Aorta (tissue), 5 donors: ENCODE data around the gene NR1H2. TPM values are rescaled to one million over a fixed set of nuclear protein-coding genes. Genes with fewer than 3 reads are reported as not detected.
A peak's percentile ranks its signal among the peaks of the same experiment; 100 is the strongest.
"Not testable (repeated sequence)": the region's sequence is repeated elsewhere in the genome, so short reads cannot be mapped to it uniquely, and the experiment has no call there.

Experiments used
- ATAC-seq: fragments of 200-7000 bp; cut with Tn5 transposase; one replicate; pipeline ENCODE4 v1.9.1; 2022; ENCODE audit warnings: moderate library complexity; ENCODE audit not compliant: low FRiP score
- DNase-seq, 2 donors: peaks; one replicate each; pipeline ENCODE4 v3.0.0-alpha.2; 2020
- H3K27ac ChIP-seq, 2 donors: one replicate each; pipeline ENCODE4 v1.5.1; 2013; ENCODE audit warnings: low read length in 2 of 2, mild to moderate bottlenecking in 2 of 2, moderate library complexity in 2 of 2, control low read depth in 1 of 2, inconsistent platforms in 1 of 2, low read depth in 1 of 2
- H3K27me3 ChIP-seq, 2 donors: one replicate each; pipeline ENCODE4 v1.6.1; 2013; ENCODE audit warnings: control low read depth in 1 of 2, low read length in 1 of 2, mild to moderate bottlenecking in 1 of 2, moderate library complexity in 1 of 2; ENCODE audit not compliant: insufficient read depth in 2 of 2, control insufficient read depth in 1 of 2
- H3K36me3 ChIP-seq, 2 donors: one replicate each; pipeline ENCODE4 v1.6.1; 2013; ENCODE audit warnings: control low read depth in 1 of 2, low read length in 1 of 2, mild to moderate bottlenecking in 1 of 2; ENCODE audit not compliant: insufficient read depth in 2 of 2, control insufficient read depth in 1 of 2
- H3K4me1 ChIP-seq, 2 donors: one replicate each; pipeline ENCODE4 v1.6.1; 2013; ENCODE audit warnings: low read length in 2 of 2, control low read depth in 1 of 2, mild to moderate bottlenecking in 1 of 2, moderate library complexity in 1 of 2; ENCODE audit not compliant: insufficient read depth in 2 of 2, control insufficient read depth in 1 of 2
- H3K4me3 ChIP-seq, 2 donors: one replicate each; pipeline ENCODE4 v1.5.1; 2013; ENCODE audit warnings: low read length in 2 of 2, control low read depth in 1 of 2, mild to moderate bottlenecking in 1 of 2
- H3K9me3 ChIP-seq: one replicate; pipeline ENCODE4 v1.6.1; 2013; ENCODE audit warnings: mild to moderate bottlenecking, low read length; ENCODE audit not compliant: control insufficient read depth
- WGBS, 2 donors: extraction: QIAGEN DNeasy Blood & Tissue Kit; methylation state at CpG; one replicate each; pipeline ENCODE4 v1.1.7; 2013; 5-methylcytosine and 5-hydroxymethylcytosine counted together
- intact Hi-C, 2 donors: fragments of 100-400 bp; cut with DNase I; formaldehyde crosslinking; loops; one replicate each; pipeline versions ENCODE4 v1.14.2 to v1.15.0; 2022
- polyA plus RNA-seq, 2 donors: library from polyadenylated mRNA; stranded (reverse); fragments of 200-250 nt; gene quantifications; one replicate each; pipeline ENCODE4 v1.2.3, GENCODE V29; 2013
- total RNA-seq, 2 donors: library from RNA; stranded (reverse); fragmentation: NEBNext Ultra II Directional; extraction: Animal tissue kit (Norgen Biotek cat#: 25700); gene quantifications; one replicate each; pipeline ENCODE4 v1.2.1, GENCODE V29; 2021
- donor health status: healthy with polysubstance abuse.
- donor health status: Bipolar disorder and iron deficiency.
- donor health status: DM: no; HTN: no; CAD: no.
- donor health status: DM: no; HTN: no; CAD: no.
- donor health status: DM: yes; HTN: yes; CAD: no.

The NR1H2 gene
- total and polyA plus RNA-seq, 4 donors: 53.5 to 126 (median 86.8) TPM

DNA sequence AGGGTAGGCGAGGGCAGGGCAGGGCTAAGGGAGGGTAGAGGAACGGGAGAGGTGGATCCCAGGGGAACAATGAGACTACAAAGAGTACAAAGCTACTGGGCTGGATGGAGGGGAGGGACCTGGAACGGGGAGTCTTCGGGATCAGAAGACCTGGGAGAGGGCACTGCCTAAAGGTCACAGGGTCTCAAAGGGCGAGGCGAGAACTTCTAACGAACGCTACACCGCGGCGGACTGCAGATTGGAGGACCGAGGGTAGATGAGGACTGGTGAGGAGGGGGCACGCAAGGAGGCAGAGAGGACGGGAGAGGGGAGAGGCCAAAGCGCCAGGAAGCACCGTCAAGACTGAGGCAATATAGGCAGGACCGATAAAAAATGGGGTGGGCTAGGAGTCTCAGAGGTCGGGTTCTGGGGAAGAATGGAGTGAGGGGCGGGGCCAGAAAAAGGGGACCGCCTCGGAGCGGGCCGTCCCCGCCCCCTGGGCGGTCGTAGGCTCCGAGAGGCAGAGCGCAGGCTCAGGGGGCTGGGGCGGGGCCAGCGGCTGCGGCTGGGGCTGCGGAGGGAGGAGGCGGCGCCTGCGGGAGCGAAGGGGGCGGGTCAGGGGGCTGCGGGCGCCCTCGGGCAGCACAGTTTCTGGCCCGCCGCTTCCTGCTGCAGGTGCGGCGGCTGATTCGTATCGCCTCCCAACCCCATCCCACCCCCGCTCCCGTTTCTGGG is 45.7 kb upstream of the NR1H2 start:
- Histone ChIP-seq H3K27me3 (no peaks in the 10 kb centered on the region), H3K4me3 (peak overlapping the region in 1 of 2 donors; percentile 9), H3K27ac (no peak overlapping the region), H3K9me3 (no peaks in the 10 kb centered on the region), H3K4me1 (no peaks in the 10 kb centered on the region), H3K36me3 (no peaks in the 10 kb centered on the region)
- peak; percentile 37 for ATAC-seq
- 1% methylated on average over 32 to 48 of the region's 48 CpGs for WGBS, 2 donors
- peak; percentile 87 to 90 for DNase-seq
- intact Hi-C loops: no loop called here

DNA sequence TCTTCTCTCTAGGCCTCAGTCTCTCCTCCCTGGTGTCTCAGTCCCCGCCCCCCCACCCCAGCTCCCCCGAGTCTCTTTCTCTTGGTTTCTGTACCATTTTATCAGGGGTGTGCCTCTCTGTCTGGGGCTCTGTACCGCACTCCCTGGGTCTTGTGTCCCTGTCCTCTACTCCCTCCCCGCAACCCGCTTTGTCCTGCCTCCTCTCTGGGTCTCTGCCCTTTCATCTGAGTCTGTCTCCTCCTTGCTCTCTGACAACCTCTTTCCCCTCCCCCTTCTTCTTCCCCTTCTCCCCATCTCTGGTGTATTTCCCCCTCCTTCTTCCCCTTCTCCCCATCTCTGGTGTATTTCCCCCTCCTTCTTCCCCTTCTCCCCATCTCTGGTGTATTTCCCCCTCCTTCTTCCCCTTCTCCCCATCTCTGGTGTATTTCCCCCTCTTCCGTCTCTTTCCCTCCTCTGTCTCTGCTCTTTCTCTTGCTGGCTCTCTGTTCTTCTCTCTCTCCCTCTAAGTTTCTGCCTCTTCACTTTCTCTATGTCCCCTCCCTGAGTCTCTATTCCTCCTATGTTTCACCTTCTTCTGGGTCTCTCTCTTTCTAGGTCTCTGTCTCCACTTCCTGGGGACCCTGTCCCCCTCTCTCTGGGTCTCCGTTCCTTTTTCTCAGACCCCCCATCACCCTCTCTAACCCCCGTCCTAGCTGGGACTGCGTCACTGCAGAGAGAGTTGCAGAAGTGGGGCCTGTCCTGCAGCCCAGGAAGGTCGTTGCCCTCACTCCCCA is 44.9 kb upstream of the NR1H2 start:
- Histone ChIP-seq H3K9me3 (no peaks in the 10 kb centered on the region), H3K27me3 (no peaks in the 10 kb centered on the region), H3K4me1 (no peaks in the 10 kb centered on the region), H3K27ac (no peak overlapping the region), H3K4me3 (no peak overlapping the region), H3K36me3 (no peaks in the 10 kb centered on the region)
- intact Hi-C loops: no loop called here
- 22 to 26% methylated on average over 8 to 10 of the region's 10 CpGs for WGBS, 2 donors
- peak in 1 of 2 donors; percentile 51 for DNase-seq
- ATAC-seq: no peak

DNA sequence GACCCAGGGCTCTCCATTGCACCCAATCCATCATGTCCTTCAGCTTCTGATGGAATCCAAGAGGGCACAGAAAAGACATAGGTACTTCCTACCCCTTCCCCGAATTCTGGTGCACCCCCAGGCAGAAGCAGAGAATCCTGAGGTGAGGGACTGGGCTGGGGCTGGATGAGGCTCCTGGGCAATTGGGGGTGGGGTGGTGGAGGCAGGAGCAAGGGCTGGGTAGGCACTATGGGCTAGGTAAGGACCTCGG is 44.3 kb upstream of the NR1H2 start:
- H3K4me3 ChIP-seq: no peak overlapping the region
- no peaks in the 10 kb centered on the region for H3K9me3 ChIP-seq
- H3K4me1 ChIP-seq: no peaks in the 10 kb centered on the region
- WGBS, 2 donors: 30 to 35% methylated on average over 2 of the region's 2 CpGs
- DNase-seq: peak in 1 of 2 donors; percentile 49
- no peak overlapping the region for H3K27ac ChIP-seq
- intact Hi-C loops: no loop called here
- no peaks in the 10 kb centered on the region for H3K36me3 ChIP-seq
- no peaks in the 10 kb centered on the region for H3K27me3 ChIP-seq
- ATAC-seq: no peak

DNA sequence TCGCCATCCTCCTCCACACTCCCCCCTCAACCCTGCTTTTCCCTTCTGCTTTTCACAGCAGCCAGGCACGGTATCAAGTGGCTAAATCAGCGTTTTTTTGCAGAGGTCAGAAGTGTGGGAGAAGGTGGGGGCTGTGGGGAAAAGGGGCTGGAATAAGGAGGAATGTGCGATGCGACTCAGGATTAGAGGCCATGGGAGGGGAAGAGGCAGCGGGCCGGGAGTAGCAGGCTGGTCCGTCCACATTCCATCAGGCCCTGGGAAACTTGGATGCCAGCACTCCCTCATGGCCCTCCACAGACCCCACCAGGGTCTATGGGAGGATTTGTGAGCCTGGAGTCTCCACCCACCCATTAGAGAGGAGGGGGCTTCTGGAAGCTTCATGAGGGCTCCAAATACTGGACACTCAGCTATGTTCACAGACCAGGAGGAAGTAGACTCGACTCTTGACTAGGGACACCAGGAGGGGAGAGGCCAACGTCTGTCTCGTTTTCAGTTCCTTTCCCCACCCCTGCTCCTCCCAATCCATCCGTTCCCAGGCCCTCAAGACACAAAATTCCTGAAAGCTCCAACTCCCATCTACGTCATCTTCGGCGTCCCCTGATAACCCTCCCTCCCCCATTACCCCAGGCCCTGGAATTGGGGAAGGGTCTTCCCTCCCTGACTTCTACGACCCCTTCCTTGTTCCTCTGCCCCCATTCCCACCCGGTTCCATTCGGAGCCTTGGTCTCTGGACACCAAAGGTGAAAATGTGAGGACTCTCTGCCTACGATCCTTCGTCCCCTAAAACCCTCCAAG is 43.8 kb upstream of the NR1H2 start:
- H3K27ac ChIP-seq: no peak overlapping the region
- WGBS, 2 donors: 16 to 17% methylated on average over 20 of the region's 20 CpGs
- H3K4me3 ChIP-seq: no peak overlapping the region
- intact Hi-C loops: no loop called here
- no peaks in the 10 kb centered on the region for H3K36me3 ChIP-seq
- ATAC-seq: no peak
- DNase-seq: peak; percentile 44 to 54
- no peaks in the 10 kb centered on the region for H3K27me3 ChIP-seq
- no peaks in the 10 kb centered on the region for H3K9me3 ChIP-seq
- H3K4me1 ChIP-seq: no peaks in the 10 kb centered on the region

DNA sequence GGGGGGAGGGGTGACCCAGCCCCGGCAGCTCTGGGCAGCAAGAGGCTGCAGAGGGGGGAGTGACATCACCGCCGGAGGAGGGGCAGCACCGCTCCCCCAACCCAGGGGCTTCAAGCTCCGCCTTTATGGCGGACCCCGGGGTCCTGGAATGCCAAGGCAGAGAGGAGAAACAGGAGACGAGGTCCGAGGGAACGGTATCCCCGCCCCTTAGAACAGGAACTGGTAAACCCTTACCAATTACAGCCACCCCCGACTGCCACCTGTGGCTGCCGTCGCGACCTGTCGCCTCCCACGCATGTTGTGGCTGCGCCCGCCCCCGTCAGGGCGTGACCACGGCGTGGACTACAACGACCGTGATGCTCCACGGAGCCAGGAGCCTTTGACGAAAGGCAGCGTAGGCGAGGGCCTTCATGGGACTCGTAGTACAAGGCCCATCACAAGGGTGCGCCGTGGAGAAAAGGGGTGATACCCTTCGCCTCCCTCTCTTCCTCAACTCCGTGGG is 43.0 kb upstream of the NR1H2 start:
- no peaks in the 10 kb centered on the region for H3K36me3 ChIP-seq
- no peak overlapping the region for H3K27ac ChIP-seq
- 0 to 1% methylated on average over 34 of the region's 34 CpGs for WGBS, 2 donors
- ATAC-seq (peak; percentile 70), DNase-seq (peak; percentile 92 to 94)
- peak overlapping the region in 1 of 2 donors; percentile 24 for H3K4me3 ChIP-seq
- intact Hi-C loops: no loop called here
- no peaks in the 10 kb centered on the region for H3K9me3 ChIP-seq
- no peaks in the 10 kb centered on the region for H3K4me1 ChIP-seq
- H3K27me3 ChIP-seq: no peaks in the 10 kb centered on the region

DNA sequence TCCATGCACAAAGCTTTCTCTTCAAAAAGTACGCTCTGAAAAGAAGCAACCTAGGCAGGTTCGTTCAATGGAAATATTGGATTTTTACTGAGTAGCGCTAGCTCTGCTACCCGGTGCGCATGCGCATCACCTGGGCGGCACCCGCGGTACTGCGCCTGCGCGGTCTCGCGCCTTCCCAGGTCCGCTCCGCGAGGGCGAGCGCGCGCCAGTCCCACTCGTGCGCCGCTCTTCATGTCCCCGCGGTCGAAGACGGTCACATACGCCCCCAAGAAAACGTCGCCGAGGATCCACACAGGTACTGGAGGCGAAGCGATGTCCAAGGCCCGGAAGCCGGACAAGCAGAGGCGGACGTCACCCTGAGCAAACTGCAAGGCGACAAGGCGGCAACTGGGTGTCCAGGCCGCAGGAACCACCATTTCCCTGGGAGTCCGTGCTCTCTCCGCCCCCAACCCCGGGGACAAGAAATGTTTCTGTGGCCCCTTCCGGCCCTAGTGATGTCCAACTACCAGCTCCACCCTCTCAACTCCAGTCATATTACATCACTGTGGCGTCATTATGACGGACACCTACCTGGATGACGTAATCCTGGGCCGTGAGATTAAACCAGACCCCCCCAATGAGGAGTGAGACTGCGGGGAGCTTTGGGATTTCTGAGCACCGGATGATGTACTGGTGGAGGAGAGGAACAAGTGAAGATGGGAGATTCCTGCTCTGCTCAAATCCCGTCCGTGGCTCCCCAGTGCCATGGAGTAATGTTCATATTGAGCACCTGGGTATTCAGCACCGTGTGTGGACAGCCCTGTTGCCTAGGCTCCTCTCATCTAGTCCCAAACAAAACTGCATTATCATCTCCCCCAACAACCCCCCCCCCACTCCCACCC is 42.3 kb upstream of the NR1H2 start:
- H3K27me3 ChIP-seq: no peaks in the 10 kb centered on the region
- no peaks in the 10 kb centered on the region for H3K36me3 ChIP-seq
- H3K9me3 ChIP-seq: no peaks in the 10 kb centered on the region
- H3K4me3 ChIP-seq: peak overlapping the region in 1 of 2 donors; percentile 24
- intact Hi-C loops: no loop called here
- ATAC-seq (peak; percentile 62), DNase-seq (peak; percentile 86 to 91)
- no peak overlapping the region for H3K27ac ChIP-seq
- no peaks in the 10 kb centered on the region for H3K4me1 ChIP-seq
- WGBS, 2 donors: 11 to 12% methylated on average over 53 to 54 of the region's 54 CpGs

DNA sequence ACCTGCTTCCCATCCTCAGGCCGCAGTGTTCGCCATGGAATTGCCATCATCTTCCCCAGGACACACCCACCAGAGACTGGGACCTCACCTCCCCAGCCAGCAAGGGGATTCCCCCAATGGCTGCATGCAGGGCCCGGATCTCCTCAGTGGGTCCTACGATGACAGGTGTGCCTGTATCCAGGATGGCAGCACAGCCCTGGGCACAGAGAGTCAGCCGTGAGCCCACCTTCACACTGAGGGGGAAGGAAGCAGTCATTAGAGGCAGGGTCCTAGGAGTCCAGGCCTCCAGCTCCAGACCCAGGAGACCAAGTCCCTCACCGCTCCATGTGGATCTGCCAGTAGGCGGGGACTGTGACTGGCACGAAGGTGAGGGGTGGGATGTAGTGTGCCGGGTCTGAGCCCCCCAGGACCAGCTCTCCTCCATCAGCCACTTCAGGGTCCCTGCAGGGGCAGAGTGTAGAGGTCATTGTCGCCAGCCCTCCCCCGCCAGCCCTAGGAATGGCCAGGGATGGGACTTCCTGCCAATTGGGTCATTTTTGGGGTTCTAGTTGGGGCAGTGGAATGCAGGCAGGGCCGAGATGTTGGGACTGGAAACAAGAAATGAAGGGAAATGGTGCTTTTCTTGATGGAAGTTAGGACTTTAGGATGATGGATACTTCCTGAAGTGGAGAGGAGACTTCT is 41.4 kb upstream of the NR1H2 start:
- Histone ChIP-seq H3K27ac (no peak overlapping the region), H3K27me3 (no peaks in the 10 kb centered on the region), H3K9me3 (no peaks in the 10 kb centered on the region), H3K4me1 (no peaks in the 10 kb centered on the region), H3K4me3 (no peak overlapping the region), H3K36me3 (no peaks in the 10 kb centered on the region)
- no peak for DNase-seq
- ATAC-seq: no peak
- intact Hi-C loops: no loop called here
- WGBS, 2 donors: 92 to 95% methylated on average over 12 of the region's 12 CpGs

DNA sequence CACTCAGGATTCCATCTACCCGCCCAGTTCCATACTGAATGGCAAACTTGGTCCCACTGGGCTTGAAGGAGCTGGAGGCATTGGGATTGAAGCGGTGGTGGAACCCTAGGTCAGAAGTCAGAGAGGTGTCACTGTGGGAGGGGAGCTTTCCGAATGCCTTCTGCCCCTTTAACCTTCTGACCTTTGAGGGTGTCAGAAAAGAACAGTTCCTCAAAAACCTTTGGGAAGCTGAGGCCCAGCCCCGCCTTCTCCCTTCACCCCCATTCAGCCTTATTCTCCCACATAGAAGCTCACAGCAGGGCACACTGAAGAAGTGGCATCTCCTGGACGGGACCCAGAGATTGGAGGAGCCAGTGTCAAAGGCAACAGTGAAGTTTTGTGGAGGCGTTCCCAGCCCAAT is 39.2 kb upstream of the NR1H2 start:
- H3K36me3 ChIP-seq, H3K4me3 ChIP-seq, H3K9me3 ChIP-seq, H3K4me1 ChIP-seq, H3K27ac ChIP-seq, intact Hi-C loops, H3K27me3 ChIP-seq, ATAC-seq: not testable (repeated sequence)
- 83 to 88% methylated on average over 5 to 6 of the region's 6 CpGs for WGBS, 2 donors
- DNase-seq: peak in 1 of 2 donors; percentile 33
